HEK293 (cell line): ENCODE results near the gene RELCH.

ENCODE experiments used
- CTCF ChIA-PET: fragments of 350-600 bp; formaldehyde crosslinking; extraction: SDS; loops from one replicate; lab custom pipeline; 2021; ENCODE audit warnings: antibody characterized with exemption; lab: Yijun Ruan, JAX
- POLR2A ChIA-PET: fragments of 300-600 bp; formaldehyde crosslinking; extraction: SDS; loops from one replicate; lab custom pipeline; 2020; ENCODE audit warnings: antibody characterized with exemption, inconsistent platforms; lab: Yijun Ruan, JAX
- H3K27ac ChIP-seq: fragments of 200-500 bp; sonication (Bioruptor generic); 2 replicates; pipeline ENCODE4 v1.5.1; 2014; ENCODE audit warnings: low read depth, low read length, control low read depth, inconsistent platforms; ENCODE audit errors: extremely low read depth
- H3K36me3 ChIP-seq, 2 experiments: fragments of 200-500 bp in 1 of 2; sonication (Bioruptor generic) in 1 of 2; 1 replicate in 1 of 2; 2 replicates in 1 of 2; pipeline ENCODE4 v1.5.1; 2014 to 2017; ENCODE audit warnings: inconsistent platforms in 2 of 2, low read length in 2 of 2; ENCODE audit not compliant: control insufficient read depth in 2 of 2, insufficient read depth in 1 of 2
- H3K4me1 ChIP-seq: fragments of 200-500 bp; sonication (Bioruptor generic); 2 replicates; pipeline ENCODE4 v1.5.1; 2014; ENCODE audit warnings: mild to moderate bottlenecking, low read length, inconsistent platforms; ENCODE audit not compliant: control insufficient read depth, insufficient read depth
- H3K4me3 ChIP-seq: 2 replicates; pipeline ENCODE4 v1.5.1; 2011; ENCODE audit warnings: low read depth, mild to moderate bottlenecking, control low read depth, low read length, moderate library complexity
- H3K9me3 ChIP-seq: fragments of 200-500 bp; sonication (Bioruptor generic); 2 replicates; pipeline ENCODE4 v1.5.1; 2014; ENCODE audit warnings: low read depth, low read length, inconsistent platforms; ENCODE audit not compliant: control insufficient read depth, insufficient read depth
- BCL11A ChIP-seq: fragments of 450-650 bp; formaldehyde crosslinking; IDR thresholded peaks from 2 replicates; pipeline ENCODE4 v1.5.1; 2016; ENCODE audit warnings: low read depth, missing biosample characterization, missing genetic modification characterization
- FEZF1 ChIP-seq: fragments of 450-650 bp; formaldehyde crosslinking; IDR thresholded peaks from 2 replicates; pipeline ENCODE4 v1.5.1; 2016; ENCODE audit warnings: missing biosample characterization, missing genetic modification characterization
- HOXC10 ChIP-seq: sonication (generic); formaldehyde crosslinking; IDR thresholded peaks from 2 replicates; pipeline ENCODE4 v1.8.1; 2023; ENCODE audit warnings: mild to moderate bottlenecking, missing genetic modification reagents
- IKZF3 ChIP-seq: fragments of 450-650 bp; IDR thresholded peaks from 2 replicates; pipeline ENCODE4 v1.5.0; 2018; ENCODE audit warnings: missing biosample characterization, mild to moderate bottlenecking, missing genetic modification characterization, moderate library complexity
- INSM2 ChIP-seq: fragments of 450-650 bp; formaldehyde crosslinking; IDR thresholded peaks from 2 replicates; pipeline ENCODE4 v1.5.1; 2016; ENCODE audit warnings: missing biosample characterization, missing genetic modification characterization
- KLF17 ChIP-seq: fragments of 450-650 bp; formaldehyde crosslinking; IDR thresholded peaks from 2 replicates; pipeline ENCODE4 v1.5.1; 2016; ENCODE audit warnings: missing biosample characterization, missing genetic modification characterization
- OVOL3 ChIP-seq: fragments of 450-650 bp; formaldehyde crosslinking; IDR thresholded peaks from 2 replicates; pipeline ENCODE4 v1.5.1; 2016; ENCODE audit warnings: missing biosample characterization, missing genetic modification characterization
- SETDB1 ChIP-seq: IDR thresholded peaks from one replicate; pipeline ENCODE4 v1.6.1; 2017; ENCODE audit warnings: mild to moderate bottlenecking, low read length, moderate library complexity, mixed read lengths; ENCODE audit not compliant: insufficient read length
- TSHZ1 ChIP-seq: fragments of 450-650 bp; formaldehyde crosslinking; IDR thresholded peaks from 2 replicates; pipeline ENCODE4 v1.5.1; 2016; ENCODE audit warnings: missing biosample characterization, missing genetic modification characterization, borderline replicate concordance
- ZBTB11 ChIP-seq: fragments of 450-650 bp; formaldehyde crosslinking; conservative IDR thresholded peaks from 2 replicates; pipeline ENCODE4 v1.5.1; 2016; ENCODE audit warnings: low read depth, missing biosample characterization, missing genetic modification characterization
- ZBTB20 ChIP-seq: fragments of 450-650 bp; formaldehyde crosslinking; IDR thresholded peaks from 2 replicates; pipeline ENCODE4 v1.5.1; 2016; ENCODE audit warnings: missing biosample characterization, missing genetic modification characterization
- ZFHX2 ChIP-seq: fragments of 450-650 bp; formaldehyde crosslinking; conservative IDR thresholded peaks from 2 replicates; pipeline ENCODE4 v1.5.1; 2016; ENCODE audit warnings: missing biosample characterization, missing genetic modification characterization
- ZFP3 ChIP-seq: fragments of 450-650 bp; formaldehyde crosslinking; IDR thresholded peaks from 2 replicates; pipeline ENCODE4 v1.5.1; 2016; ENCODE audit warnings: low read depth, missing biosample characterization, missing genetic modification characterization
- ZNF169 ChIP-seq: fragments of 450-650 bp; formaldehyde crosslinking; IDR thresholded peaks from 2 replicates; pipeline ENCODE4 v1.5.1; 2016; ENCODE audit warnings: missing biosample characterization, missing genetic modification characterization
- ZNF2 ChIP-seq: fragments of 450-650 bp; formaldehyde crosslinking; IDR thresholded peaks from 2 replicates; pipeline ENCODE4 v1.5.1; 2016; ENCODE audit warnings: missing biosample characterization, missing genetic modification characterization
- ZNF248 ChIP-seq: fragments of 450-650 bp; formaldehyde crosslinking; IDR thresholded peaks from 2 replicates; pipeline ENCODE4 v1.5.1; 2017; ENCODE audit warnings: missing biosample characterization, missing genetic modification characterization
- ZNF292 ChIP-seq: fragments of 450-650 bp; formaldehyde crosslinking; IDR thresholded peaks from 2 replicates; pipeline ENCODE4 v1.5.1; 2016; ENCODE audit warnings: low read depth, missing biosample characterization, missing genetic modification characterization, borderline replicate concordance
- ZNF426 ChIP-seq: fragments of 450-650 bp; formaldehyde crosslinking; IDR thresholded peaks from 2 replicates; pipeline ENCODE4 v1.5.1; 2017; ENCODE audit warnings: missing biosample characterization, missing genetic modification characterization, mild to moderate bottlenecking, inconsistent platforms, moderate library complexity
- ZNF560 ChIP-seq: fragments of 450-650 bp; formaldehyde crosslinking; IDR thresholded peaks from 2 replicates; pipeline ENCODE4 v1.5.1; 2017; ENCODE audit warnings: missing biosample characterization, missing genetic modification characterization, borderline replicate concordance
- ZNF596 ChIP-seq: fragments of 450-650 bp; IDR thresholded peaks from 2 replicates; pipeline ENCODE4 v1.5.0; 2018; ENCODE audit warnings: missing biosample characterization, mild to moderate bottlenecking, missing genetic modification characterization, moderate library complexity
- ZNF692 ChIP-seq: fragments of 450-650 bp; formaldehyde crosslinking; IDR thresholded peaks from 2 replicates; pipeline ENCODE4 v1.5.1; 2016; ENCODE audit warnings: missing biosample characterization, missing genetic modification characterization
- ZNF76 ChIP-seq: fragments of 450-650 bp; formaldehyde crosslinking; IDR thresholded peaks from 2 replicates; pipeline ENCODE4; 2016; ENCODE audit warnings: low read depth, missing biosample characterization, missing genetic modification characterization, borderline replicate concordance
- ZSCAN30 ChIP-seq: fragments of 450-650 bp; IDR thresholded peaks from 2 replicates; pipeline ENCODE4 v1.5.1; 2018; ENCODE audit warnings: missing biosample characterization, mild to moderate bottlenecking, missing genetic modification characterization, moderate library complexity

Gene RELCH

GRCh38 chr18:62186499-62186773 lies 619 bp upstream of the RELCH start (continued):
- 0 out of 2 replicates have a peak, but pooled peaks have one; percentile 38 for TF ChIP-seq ZNF76 (tag by site-specific recombination)
- TF ChIP-seq ZNF169 (tag by site-specific recombination): no peak
- TF ChIP-seq ZFHX2 (tag by site-specific recombination): peak; percentile 58
- TF ChIP-seq ZNF2: 0 out of 2 replicates have a peak, but pooled peaks have one; percentile 34
- peak; percentile 64 for TF ChIP-seq ZBTB20 (tag by site-specific recombination)
- peak; percentile 64; the same call in 1 of the 2 replicates for TF ChIP-seq ZBTB11 (tag by site-specific recombination)
- TF ChIP-seq BCL11A (tag by site-specific recombination): no peak
- peak; percentile 94 for TF ChIP-seq IKZF3
- TF ChIP-seq ZSCAN30: no peak
- TF ChIP-seq KLF17 (tag by site-specific recombination): no peak; the same call in 1 of the 2 replicates
- TF ChIP-seq ZNF426: no peak

GRCh38 chr18:62187543-62188510 lies 772 bp downstream of the RELCH start:
- Histone ChIP-seq H3K27ac (peak overlapping the region; percentile 91), H3K4me3 (peak overlapping the region; percentile 100), H3K36me3 (no peaks in the 10 kb centered on the region; a peak in 1 of 3 replicates), H3K4me1 (peaks cover 10% of the 10 kb centered on the region), H3K9me3 (no peaks in the 10 kb centered on the region)
- ChIA-PET CTCF (interaction anchor here (1.3 to 1.8 kb wide), 2 partner anchors 13 to 62 kb away, joined by 3 to 5 read pairs; no protein-coding TSS in a partner anchor), POLR2A (interaction anchor here (0.9 to 1.9 kb wide), 12 partner anchors 10 to 335 kb away, joined by 3 to 23 read pairs (median 4); partner anchors contain the start of gene ZCCHC2)
- TF ChIP-seq ZNF692 (tag by site-specific recombination) (0 out of 2 replicates have a peak, but pooled peaks have one; percentile 10), OVOL3 (tag by site-specific recombination) (no peak), ZNF292 (tag by site-specific recombination) (no peak), HOXC10 (no peak), ZNF248 (tag by site-specific recombination) (no peak), ZNF560 (tag by site-specific recombination) (no peak), INSM2 (no peak), ZNF596 (tag by site-specific recombination) (no peak), ZFP3 (no peak), SETDB1 (no peak), KLF17 (tag by site-specific recombination) (no peak), TSHZ1 (no peak), FEZF1 (tag by site-specific recombination) (no peak)
